SK-N-SH treated with all-trans-retinoic acid at 6 μM for 48 hours (cell line): ENCODE measurements around the gene NCF2.
"Not testable (repeated sequence)": the region's sequence is repeated elsewhere in the genome, so short reads cannot be mapped to it uniquely, and the experiment has no call there.

ENCODE experiments used
- ATAC-seq: fragments of 200-7000 bp; cut with Tn5 transposase; 3 replicates; pipeline ENCODE4 v1.9.1; 2020; ENCODE audit warnings: mild to moderate bottlenecking, moderate library complexity
- ARNTL ChIP-seq: fragments of 450-650 bp; formaldehyde crosslinking; IDR thresholded peaks from 2 replicates; pipeline ENCODE4 v1.5.0; 2020; ENCODE audit warnings: low read depth, mild to moderate bottlenecking, moderate library complexity, borderline replicate concordance
- CSDC2 ChIP-seq: fragments of 250-450 bp; sonication (Bioruptor Pico); IDR thresholded peaks from 2 replicates; pipeline ENCODE4 v1.5.0; 2020; ENCODE audit warnings: mild to moderate bottlenecking, moderate library complexity
- ESRRG ChIP-seq: fragments of 250-450 bp; sonication (Bioruptor Pico); IDR thresholded peaks from 2 replicates; pipeline ENCODE4 v1.6.1; 2021; ENCODE audit warnings: mild to moderate bottlenecking
- GLIS3 ChIP-seq: fragments of 250-450 bp; sonication (Bioruptor Pico); IDR thresholded peaks from 2 replicates; pipeline ENCODE4 v1.5.0; 2020; ENCODE audit warnings: mild to moderate bottlenecking, moderate library complexity
- ISL1 ChIP-seq: fragments of 250-450 bp; sonication (Bioruptor Pico); IDR thresholded peaks from 2 replicates; pipeline ENCODE4 v2.1.2; 2022; ENCODE audit warnings: mild to moderate bottlenecking, moderate library complexity
- OSR1 ChIP-seq: fragments of 250-450 bp; sonication (Bioruptor Pico); IDR thresholded peaks from 2 replicates; pipeline ENCODE4 v1.8.0; 2022; ENCODE audit warnings: moderate library complexity, mild to moderate bottlenecking, inconsistent platforms
- PPARA ChIP-seq: fragments of 250-450 bp; sonication (Bioruptor Pico); IDR thresholded peaks from 2 replicates; pipeline ENCODE4 v1.5.0; 2020; ENCODE audit warnings: mild to moderate bottlenecking, borderline replicate concordance
- SNAI2 ChIP-seq: fragments of 250-450 bp; sonication (Bioruptor Pico); IDR thresholded peaks from 2 replicates; pipeline ENCODE4 v1.5.0; 2020; ENCODE audit warnings: mild to moderate bottlenecking, moderate library complexity
- TCF4 ChIP-seq: fragments of 250-450 bp; sonication (Bioruptor Pico); IDR thresholded peaks from 2 replicates; pipeline ENCODE4 v1.8.0; 2021; ENCODE audit warnings: mild to moderate bottlenecking, moderate library complexity, borderline replicate concordance
- TOX ChIP-seq: fragments of 250-450 bp; sonication (Bioruptor Pico); IDR thresholded peaks from 2 replicates; pipeline ENCODE4 v1.8.0; 2021; ENCODE audit warnings: mild to moderate bottlenecking, moderate library complexity, borderline replicate concordance
- ZC3H10 ChIP-seq: fragments of 250-450 bp; sonication (Bioruptor Pico); IDR thresholded peaks from 2 replicates; pipeline ENCODE4 v1.5.1; 2021; ENCODE audit warnings: mild to moderate bottlenecking, moderate library complexity
- ZFP3 ChIP-seq: fragments of 250-450 bp; sonication (Bioruptor Pico); IDR thresholded peaks from 2 replicates; pipeline ENCODE4 v1.5.0; 2020; ENCODE audit warnings: mild to moderate bottlenecking, moderate library complexity
- ZNF565 ChIP-seq: fragments of 450-650 bp; formaldehyde crosslinking; conservative IDR thresholded peaks from 2 replicates; pipeline ENCODE4 v1.5.0; 2020; ENCODE audit warnings: low read depth, mild to moderate bottlenecking, moderate library complexity
- ZNF70 ChIP-seq: fragments of 450-650 bp; formaldehyde crosslinking; IDR thresholded peaks from 2 replicates; pipeline ENCODE4 v1.5.0; 2020; ENCODE audit warnings: mild to moderate bottlenecking, moderate library complexity
- TF ChIP-seq, protein P1 (sequence below): fragments of 250-450 bp; sonication (Bioruptor Pico); IDR thresholded peaks from 2 replicates; pipeline ENCODE4 v1.5.1; 2021; ENCODE audit warnings: mild to moderate bottlenecking, moderate library complexity
- TF ChIP-seq, protein P2 (sequence below): fragments of 250-450 bp; sonication (Bioruptor Pico); IDR thresholded peaks from 2 replicates; pipeline ENCODE4 v1.5.0; 2020; ENCODE audit warnings: mild to moderate bottlenecking, moderate library complexity
- TF ChIP-seq, protein P3 (sequence below): fragments of 250-450 bp; sonication (Bioruptor Pico); IDR thresholded peaks from 2 replicates; pipeline ENCODE4 v1.8.0; 2021; ENCODE audit warnings: low read depth, mild to moderate bottlenecking, moderate library complexity, borderline replicate concordance
- TF ChIP-seq, protein P4 (sequence below): fragments of 250-450 bp; sonication (Bioruptor Pico); IDR thresholded peaks from 2 replicates; pipeline ENCODE4 v1.5.1; 2020; ENCODE audit warnings: low read depth, mild to moderate bottlenecking, moderate library complexity

NCF2 gene

DNA sequence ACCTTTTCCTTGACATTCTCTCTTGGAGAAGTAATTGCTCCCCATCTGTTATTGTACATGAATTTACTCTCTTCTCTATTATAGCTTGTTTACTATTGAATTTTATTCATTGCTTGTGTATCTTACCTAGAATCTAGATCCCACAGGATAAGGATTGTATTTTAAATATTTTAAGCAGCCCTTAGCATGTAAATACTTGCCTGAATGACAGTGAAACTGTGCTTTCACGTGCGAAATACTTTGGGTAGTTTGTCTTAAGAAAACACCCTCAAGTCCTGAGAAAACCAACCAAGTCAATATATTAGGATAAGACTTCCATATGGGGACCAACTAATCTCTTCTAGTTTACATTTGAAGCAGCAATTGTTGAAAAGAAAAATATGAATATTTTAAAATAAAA is 30.1 kb upstream of the NCF2 start (continued):
- TF ChIP-seq, protein P1, sequence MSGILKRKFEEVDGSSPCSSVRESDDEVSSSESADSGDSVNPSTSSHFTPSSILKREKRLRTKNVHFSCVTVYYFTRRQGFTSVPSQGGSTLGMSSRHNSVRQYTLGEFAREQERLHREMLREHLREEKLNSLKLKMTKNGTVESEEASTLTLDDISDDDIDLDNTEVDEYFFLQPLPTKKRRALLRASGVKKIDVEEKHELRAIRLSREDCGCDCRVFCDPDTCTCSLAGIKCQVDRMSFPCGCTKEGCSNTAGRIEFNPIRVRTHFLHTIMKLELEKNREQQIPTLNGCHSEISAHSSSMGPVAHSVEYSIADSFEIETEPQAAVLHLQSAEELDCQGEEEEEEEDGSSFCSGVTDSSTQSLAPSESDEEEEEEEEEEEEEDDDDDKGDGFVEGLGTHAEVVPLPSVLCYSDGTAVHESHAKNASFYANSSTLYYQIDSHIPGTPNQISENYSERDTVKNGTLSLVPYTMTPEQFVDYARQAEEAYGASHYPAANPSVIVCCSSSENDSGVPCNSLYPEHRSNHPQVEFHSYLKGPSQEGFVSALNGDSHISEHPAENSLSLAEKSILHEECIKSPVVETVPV (CRISPR knock-in tag) = no peak
- TF ChIP-seq ESRRG (CRISPR knock-in tag) = no peak
- no peak for TF ChIP-seq ZNF70 (CRISPR knock-in tag)
- TF ChIP-seq ARNTL (CRISPR knock-in tag) = no peak
- no peak for TF ChIP-seq TCF4 (CRISPR knock-in tag)
- TF ChIP-seq, protein P2, sequence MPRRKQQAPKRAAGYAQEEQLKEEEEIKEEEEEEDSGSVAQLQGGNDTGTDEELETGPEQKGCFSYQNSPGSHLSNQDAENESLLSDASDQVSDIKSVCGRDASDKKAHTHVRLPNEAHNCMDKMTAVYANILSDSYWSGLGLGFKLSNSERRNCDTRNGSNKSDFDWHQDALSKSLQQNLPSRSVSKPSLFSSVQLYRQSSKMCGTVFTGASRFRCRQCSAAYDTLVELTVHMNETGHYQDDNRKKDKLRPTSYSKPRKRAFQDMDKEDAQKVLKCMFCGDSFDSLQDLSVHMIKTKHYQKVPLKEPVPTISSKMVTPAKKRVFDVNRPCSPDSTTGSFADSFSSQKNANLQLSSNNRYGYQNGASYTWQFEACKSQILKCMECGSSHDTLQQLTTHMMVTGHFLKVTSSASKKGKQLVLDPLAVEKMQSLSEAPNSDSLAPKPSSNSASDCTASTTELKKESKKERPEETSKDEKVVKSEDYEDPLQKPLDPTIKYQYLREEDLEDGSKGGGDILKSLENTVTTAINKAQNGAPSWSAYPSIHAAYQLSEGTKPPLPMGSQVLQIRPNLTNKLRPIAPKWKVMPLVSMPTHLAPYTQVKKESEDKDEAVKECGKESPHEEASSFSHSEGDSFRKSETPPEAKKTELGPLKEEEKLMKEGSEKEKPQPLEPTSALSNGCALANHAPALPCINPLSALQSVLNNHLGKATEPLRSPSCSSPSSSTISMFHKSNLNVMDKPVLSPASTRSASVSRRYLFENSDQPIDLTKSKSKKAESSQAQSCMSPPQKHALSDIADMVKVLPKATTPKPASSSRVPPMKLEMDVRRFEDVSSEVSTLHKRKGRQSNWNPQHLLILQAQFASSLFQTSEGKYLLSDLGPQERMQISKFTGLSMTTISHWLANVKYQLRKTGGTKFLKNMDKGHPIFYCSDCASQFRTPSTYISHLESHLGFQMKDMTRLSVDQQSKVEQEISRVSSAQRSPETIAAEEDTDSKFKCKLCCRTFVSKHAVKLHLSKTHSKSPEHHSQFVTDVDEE (CRISPR knock-in tag) = no peak
- TF ChIP-seq GLIS3 (CRISPR knock-in tag) = no peak
- TF ChIP-seq, all 23 proteins: peak for 0

DNA sequence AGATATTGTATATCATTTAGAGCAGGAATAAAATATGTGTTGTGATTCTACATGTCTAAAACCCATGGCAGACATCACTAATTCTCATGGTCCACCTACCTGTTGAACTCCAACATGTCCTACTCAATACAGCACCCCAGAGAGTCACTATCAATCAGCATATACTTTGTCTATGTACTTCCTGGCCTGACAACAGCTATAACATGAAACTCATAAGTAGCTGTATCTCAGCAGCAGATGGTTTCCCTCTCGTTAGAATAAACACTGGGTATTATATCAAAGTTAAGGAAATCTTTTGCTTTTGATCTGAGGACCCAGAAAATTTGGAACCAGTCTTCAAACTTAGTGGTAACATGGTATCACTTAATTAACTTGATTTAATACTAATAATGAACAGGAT is 29.5 kb upstream of the NCF2 start:
- no peak for ATAC-seq
- no peak for TF ChIP-seq ARNTL (CRISPR knock-in tag)
- TF ChIP-seq, protein P2 (CRISPR knock-in tag) = no peak
- no peak for TF ChIP-seq ISL1
- TF ChIP-seq OSR1 (CRISPR knock-in tag) = no peak
- TF ChIP-seq CSDC2 (CRISPR knock-in tag) = no peak
- no peak for TF ChIP-seq TOX (CRISPR knock-in tag)
- TF ChIP-seq GLIS3 (CRISPR knock-in tag) = no peak
- TF ChIP-seq ZNF70 (CRISPR knock-in tag) = no peak
- TF ChIP-seq ESRRG (CRISPR knock-in tag) = no peak
- TF ChIP-seq PPARA (CRISPR knock-in tag) = no peak
- TF ChIP-seq, all 23 proteins: peak for 0

DNA sequence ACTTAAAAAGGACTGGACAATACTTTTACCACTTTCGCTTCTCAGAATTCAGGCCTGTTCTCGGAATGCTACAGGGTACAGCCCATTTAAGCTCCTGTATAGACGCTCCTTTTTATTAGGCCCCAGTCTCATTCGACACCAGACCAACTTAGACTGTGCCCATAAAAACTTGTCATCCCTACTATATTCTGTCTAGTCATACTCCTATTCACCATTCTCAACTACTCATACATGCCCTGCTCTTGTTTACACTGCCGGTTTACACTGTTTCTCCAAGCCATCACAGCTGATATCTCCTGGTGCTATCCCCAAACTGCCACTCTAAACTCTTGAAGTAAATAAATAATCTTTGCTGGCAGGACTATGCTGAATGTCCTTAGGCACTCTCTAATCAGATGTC is 27.9 kb upstream of the NCF2 start:
- not testable (repeated sequence) for ATAC-seq

DNA sequence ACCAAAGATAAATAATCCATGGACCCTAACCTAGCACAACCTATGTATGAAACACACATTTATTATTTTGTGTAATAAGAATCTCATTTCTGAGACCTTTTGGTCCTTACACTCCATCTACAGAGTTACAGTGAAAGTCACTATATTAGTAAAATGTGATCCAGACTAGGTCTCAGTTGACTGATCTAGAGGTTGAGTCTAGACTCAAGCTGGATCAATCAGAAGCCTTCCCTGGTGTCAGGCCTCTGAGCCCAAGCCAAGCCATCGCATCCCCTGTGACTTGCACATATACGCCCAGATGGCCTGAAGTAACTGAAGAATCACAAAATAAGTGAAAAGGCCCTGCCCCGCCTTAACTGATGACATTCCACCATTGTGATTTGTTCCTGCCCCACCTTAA is 22.7 kb upstream of the NCF2 start:
- not testable (repeated sequence) for ATAC-seq

DNA sequence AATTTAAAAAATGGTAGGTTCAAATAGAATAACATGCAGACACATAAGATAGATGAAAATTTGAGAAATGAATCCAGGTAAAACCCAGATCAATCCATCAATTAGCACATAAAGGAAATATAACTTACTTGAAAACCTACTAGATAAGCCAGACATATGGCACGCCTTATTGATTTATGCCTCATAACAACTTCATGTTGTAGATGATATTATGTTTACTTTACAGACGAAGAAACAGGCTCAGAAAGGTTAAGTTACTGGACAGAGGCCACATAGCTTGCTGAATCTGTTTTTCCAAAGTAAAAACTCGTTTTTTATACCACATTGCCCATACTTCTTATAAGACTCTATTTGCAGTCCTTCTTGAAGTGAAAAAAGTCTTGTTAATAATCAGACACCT is 22.1 kb upstream of the NCF2 start:
- ATAC-seq = no peak
- TF ChIP-seq ZNF565 (CRISPR knock-in tag) (no peak), ZFP3 (CRISPR knock-in tag) (no peak), ZC3H10 (CRISPR knock-in tag) (no peak), ISL1 (no peak), OSR1 (CRISPR knock-in tag) (no peak), ESRRG (CRISPR knock-in tag) (no peak), PPARA (CRISPR knock-in tag) (no peak), SNAI2 (CRISPR knock-in tag) (no peak), TOX (CRISPR knock-in tag) (no peak), GLIS3 (CRISPR knock-in tag) (no peak), CSDC2 (CRISPR knock-in tag) (no peak)
- TF ChIP-seq, protein P3, sequence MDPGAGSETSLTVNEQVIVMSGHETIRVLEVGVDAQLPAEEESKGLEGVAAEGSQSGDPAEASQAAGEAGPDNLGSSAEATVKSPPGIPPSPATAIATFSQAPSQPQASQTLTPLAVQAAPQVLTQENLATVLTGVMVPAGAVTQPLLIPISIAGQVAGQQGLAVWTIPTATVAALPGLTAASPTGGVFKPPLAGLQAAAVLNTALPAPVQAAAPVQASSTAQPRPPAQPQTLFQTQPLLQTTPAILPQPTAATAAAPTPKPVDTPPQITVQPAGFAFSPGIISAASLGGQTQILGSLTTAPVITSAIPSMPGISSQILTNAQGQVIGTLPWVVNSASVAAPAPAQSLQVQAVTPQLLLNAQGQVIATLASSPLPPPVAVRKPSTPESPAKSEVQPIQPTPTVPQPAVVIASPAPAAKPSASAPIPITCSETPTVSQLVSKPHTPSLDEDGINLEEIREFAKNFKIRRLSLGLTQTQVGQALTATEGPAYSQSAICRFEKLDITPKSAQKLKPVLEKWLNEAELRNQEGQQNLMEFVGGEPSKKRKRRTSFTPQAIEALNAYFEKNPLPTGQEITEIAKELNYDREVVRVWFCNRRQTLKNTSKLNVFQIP (CRISPR knock-in tag) = no peak
- TF ChIP-seq, protein P1 (CRISPR knock-in tag) = no peak
- TF ChIP-seq, protein P2 (CRISPR knock-in tag) = no peak
- TF ChIP-seq, protein P4, sequence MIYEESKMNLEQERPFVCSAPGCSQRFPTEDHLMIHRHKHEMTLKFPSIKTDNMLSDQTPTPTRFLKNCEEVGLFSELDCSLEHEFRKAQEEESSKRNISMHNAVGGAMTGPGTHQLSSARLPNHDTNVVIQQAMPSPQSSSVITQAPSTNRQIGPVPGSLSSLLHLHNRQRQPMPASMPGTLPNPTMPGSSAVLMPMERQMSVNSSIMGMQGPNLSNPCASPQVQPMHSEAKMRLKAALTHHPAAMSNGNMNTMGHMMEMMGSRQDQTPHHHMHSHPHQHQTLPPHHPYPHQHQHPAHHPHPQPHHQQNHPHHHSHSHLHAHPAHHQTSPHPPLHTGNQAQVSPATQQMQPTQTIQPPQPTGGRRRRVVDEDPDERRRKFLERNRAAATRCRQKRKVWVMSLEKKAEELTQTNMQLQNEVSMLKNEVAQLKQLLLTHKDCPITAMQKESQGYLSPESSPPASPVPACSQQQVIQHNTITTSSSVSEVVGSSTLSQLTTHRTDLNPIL (CRISPR knock-in tag) = no peak
